HCT116 (cell line): ENCODE data around the gene RHBDF1.

ENCODE experiments used
- POLR2A ChIP-seq: IDR thresholded peaks from 2 replicates; pipeline ENCODE4 v1.7.0; 2011; ENCODE audit warnings: borderline replicate concordance; ENCODE audit not compliant: insufficient read depth, insufficient read length; ENCODE audit errors: extremely low read depth
- SIN3A ChIP-seq: IDR thresholded peaks from 2 replicates; pipeline ENCODE4 v1.6.1; 2012; ENCODE audit warnings: low read depth
- TF ChIP-seq, protein P1 (sequence below), 3 experiments: fragments of 200-600 bp in 1 of 3; sonication (generic) in 1 of 3; IDR thresholded peaks in 2 of 3; conservative IDR thresholded peaks in 1 of 3; 2 replicates each; pipeline ENCODE4 v1.5.1; 2012 to 2017; ENCODE audit warnings: low read depth in 2 of 3, low read length in 2 of 3, antibody characterized with exemption in 1 of 3, borderline replicate concordance in 1 of 3, control low read depth in 1 of 3, mild to moderate bottlenecking in 1 of 3, mixed read lengths in 1 of 3, mixed run types in 1 of 3, moderate library complexity in 1 of 3; ENCODE audit not compliant: insufficient read depth in 1 of 3

DNA sequence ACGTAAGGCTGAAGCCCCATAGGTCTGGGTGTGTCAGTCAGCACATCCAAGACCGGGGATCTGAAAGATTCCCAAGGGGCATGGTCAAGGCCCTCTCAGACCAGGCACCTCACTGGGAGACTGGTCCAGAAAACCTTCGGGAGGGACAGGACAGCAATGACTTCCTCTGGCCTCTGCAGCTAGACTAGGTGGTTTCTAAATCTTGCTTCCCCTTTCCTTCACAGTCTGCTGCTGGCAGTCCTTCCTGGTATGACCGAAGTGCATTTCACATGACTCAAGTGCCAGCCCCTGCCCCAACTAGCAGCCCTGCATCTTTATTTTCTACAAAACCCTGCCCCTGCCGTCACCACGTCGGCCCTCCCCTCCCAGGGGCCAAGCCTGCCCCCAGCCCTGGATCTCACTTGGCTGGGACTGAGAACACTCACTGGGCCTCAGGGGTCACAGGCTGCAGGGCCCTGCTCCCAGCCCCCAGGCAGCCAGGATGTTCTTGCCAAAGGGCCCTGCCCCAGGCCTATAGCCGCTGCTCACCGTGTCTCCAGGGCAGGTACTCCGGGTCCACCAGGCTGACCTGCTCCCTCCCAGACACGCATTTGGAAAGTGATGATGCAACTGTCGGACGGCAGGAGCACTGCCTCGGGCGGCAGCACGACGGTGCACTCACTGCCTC lies 37.3 kb downstream of the RHBDF1 start:
- TF ChIP-seq POLR2A = no peak
- TF ChIP-seq, protein P1, sequence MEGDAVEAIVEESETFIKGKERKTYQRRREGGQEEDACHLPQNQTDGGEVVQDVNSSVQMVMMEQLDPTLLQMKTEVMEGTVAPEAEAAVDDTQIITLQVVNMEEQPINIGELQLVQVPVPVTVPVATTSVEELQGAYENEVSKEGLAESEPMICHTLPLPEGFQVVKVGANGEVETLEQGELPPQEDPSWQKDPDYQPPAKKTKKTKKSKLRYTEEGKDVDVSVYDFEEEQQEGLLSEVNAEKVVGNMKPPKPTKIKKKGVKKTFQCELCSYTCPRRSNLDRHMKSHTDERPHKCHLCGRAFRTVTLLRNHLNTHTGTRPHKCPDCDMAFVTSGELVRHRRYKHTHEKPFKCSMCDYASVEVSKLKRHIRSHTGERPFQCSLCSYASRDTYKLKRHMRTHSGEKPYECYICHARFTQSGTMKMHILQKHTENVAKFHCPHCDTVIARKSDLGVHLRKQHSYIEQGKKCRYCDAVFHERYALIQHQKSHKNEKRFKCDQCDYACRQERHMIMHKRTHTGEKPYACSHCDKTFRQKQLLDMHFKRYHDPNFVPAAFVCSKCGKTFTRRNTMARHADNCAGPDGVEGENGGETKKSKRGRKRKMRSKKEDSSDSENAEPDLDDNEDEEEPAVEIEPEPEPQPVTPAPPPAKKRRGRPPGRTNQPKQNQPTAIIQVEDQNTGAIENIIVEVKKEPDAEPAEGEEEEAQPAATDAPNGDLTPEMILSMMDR (IDR thresholded peaks at IDR 0.05 in 2 of 3, conservative IDR thresholded peaks at IDR 0.05 in 1 of 3; ENCODE audit: borderline replicate concordance in 1 of 3, insufficient read depth in 1 of 3, low read depth in 2 of 3, low read length in 2 of 3) = no peak
- TF ChIP-seq SIN3A = no peak
